Neural progenitor cell (in vitro differentiated cells): ENCODE results near the gene THSD1. TPM values are rescaled to one million over a fixed set of nuclear protein-coding genes. Genes with fewer than 3 reads are reported as not detected.

Experiments used
- DNase-seq: peaks from one replicate; pipeline ENCODE4 v3.0.0-alpha.2; 2016; ENCODE audit warnings: low spot score
- H2AFZ ChIP-seq: fragments of 200-600 bp; sonication (generic); replicated peaks from 2 replicates; pipeline ENCODE4 v1.6.1; 2016; ENCODE audit warnings: antibody characterized with exemption
- H3F3A ChIP-seq: fragments of 200-600 bp; sonication (generic); 2 replicates; pipeline ENCODE4 v1.6.1; 2016; ENCODE audit warnings: antibody characterized with exemption, low read depth
- H3K27ac ChIP-seq: fragments of 200-600 bp; sonication (generic); 2 replicates; pipeline ENCODE4 v1.5.1; 2016; ENCODE audit warnings: mild to moderate bottlenecking
- H3K27me3 ChIP-seq: fragments of 200-600 bp; sonication (generic); 2 replicates; pipeline ENCODE4 v1.6.1; 2016; ENCODE audit warnings: mild to moderate bottlenecking, moderate library complexity
- H3K36me3 ChIP-seq: fragments of 200-600 bp; sonication (generic); 2 replicates; pipeline ENCODE4 v1.5.1; 2016
- H3K4me1 ChIP-seq: fragments of 200-600 bp; sonication (generic); 2 replicates; pipeline ENCODE4 v1.6.1; 2016; ENCODE audit warnings: mixed run types
- H3K4me2 ChIP-seq: fragments of 200-600 bp; sonication (generic); 2 replicates; pipeline ENCODE4 v1.6.1; 2016
- H3K4me3 ChIP-seq: fragments of 200-600 bp; sonication (generic); 2 replicates; pipeline ENCODE4 v1.5.1; 2016
- H3K79me2 ChIP-seq: fragments of 200-600 bp; sonication (generic); 2 replicates; pipeline ENCODE4 v1.6.1; 2016; ENCODE audit warnings: low read depth
- H3K9ac ChIP-seq: fragments of 200-600 bp; sonication (generic); 2 replicates; pipeline ENCODE4 v1.6.1; 2016
- H3K9me3 ChIP-seq: fragments of 200-600 bp; sonication (generic); 2 replicates; pipeline ENCODE4 v1.5.1; 2016; ENCODE audit warnings: low read depth
- H4K20me1 ChIP-seq: fragments of 200-600 bp; sonication (generic); 2 replicates; pipeline ENCODE4 v1.6.1; 2016; ENCODE audit warnings: low read depth
- H3K27ac Mint-ChIP-seq: 3 replicates; pipeline ENCODE4 v1.8.0; 2021; ENCODE audit warnings: mixed read lengths
- H3K27me3 Mint-ChIP-seq: 2 replicates; pipeline ENCODE4 v1.8.0; 2022; ENCODE audit warnings: low read depth, mild to moderate bottlenecking, inconsistent platforms, moderate library complexity, mixed read lengths; ENCODE audit not compliant: insufficient read depth
- H3K36me3 Mint-ChIP-seq: 3 replicates; pipeline ENCODE4 v1.8.0; 2021; ENCODE audit warnings: mixed read lengths
- H3K4me1 Mint-ChIP-seq: 3 replicates; pipeline ENCODE4 v1.8.0; 2021; ENCODE audit warnings: mixed read lengths
- H3K4me3 Mint-ChIP-seq: 3 replicates; pipeline ENCODE4 v1.8.0; 2021; ENCODE audit warnings: mild to moderate bottlenecking, moderate library complexity, mixed read lengths
- H3K9me3 Mint-ChIP-seq: 3 replicates; pipeline ENCODE4 v1.8.0; 2020; ENCODE audit warnings: mixed read lengths
- CTCF ChIP-seq: fragments of 200-600 bp; sonication (generic); IDR thresholded peaks from 2 replicates; pipeline ENCODE4 v1.5.1; 2017; ENCODE audit warnings: antibody characterized with exemption, mild to moderate bottlenecking
- EZH2 ChIP-seq: fragments of 200-600 bp; sonication (generic); IDR thresholded peaks from 2 replicates; pipeline ENCODE4 v1.6.1; 2017; ENCODE audit warnings: antibody characterized with exemption, mild to moderate bottlenecking, moderate library complexity
- EZH2phosphoT487 ChIP-seq: fragments of 200-600 bp; sonication (generic); IDR thresholded peaks from 2 replicates; pipeline ENCODE4 v1.6.1; 2017; ENCODE audit warnings: antibody characterized with exemption
- total RNA-seq: library from RNA; depleted of rRNA; stranded (reverse); fragments of >200 nt; gene quantifications from 2 replicates; pipeline ENCODE4 v1.2.3, GENCODE V29; 2015; ENCODE audit warnings: low replicate concordance

The THSD1 gene
- total RNA-seq, 1 donor from 2014 or later = 0.45 TPM

DNA sequence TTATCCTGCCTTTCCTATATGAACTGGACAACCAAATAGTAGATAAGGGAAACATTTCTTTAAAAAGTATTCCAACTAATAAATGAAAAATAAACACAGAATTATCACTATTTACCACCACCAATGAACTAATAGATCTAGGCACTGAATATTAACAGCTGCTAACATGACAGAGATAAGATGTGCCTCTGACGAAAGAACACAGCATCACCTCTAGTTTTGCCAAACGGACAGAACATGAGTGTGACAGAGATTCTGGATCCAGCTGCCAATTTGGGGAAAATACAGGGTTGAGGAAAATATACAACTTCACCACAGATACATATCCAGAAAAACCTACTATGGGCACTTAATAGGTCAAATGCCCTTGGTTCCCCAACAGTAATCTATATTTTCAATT is 26.5 kb upstream of the THSD1 start:
- no peak for DNase-seq
- H3K27me3 Mint-ChIP-seq = no peaks in the 10 kb centered on the region
- Histone ChIP-seq H3K27me3 (no peaks in the 10 kb centered on the region), H3K27ac (no peak overlapping the region), H4K20me1 (no peaks in the 10 kb centered on the region), H3K9me3 (no peaks in the 10 kb centered on the region), H3K36me3 (peaks cover 13% of the 10 kb centered on the region), H3K9ac (no peak overlapping the region), H3K79me2 (no peaks in the 10 kb centered on the region), H2AFZ (no peak overlapping the region), H3F3A (no peaks in the 10 kb centered on the region), H3K4me3 (no peak overlapping the region), H3K4me2 (no peak overlapping the region), H3K4me1 (no peaks in the 10 kb centered on the region)
- peaks cover 30% of the 10 kb centered on the region for H3K36me3 Mint-ChIP-seq
- H3K4me1 Mint-ChIP-seq = no peaks in the 10 kb centered on the region
- no peak overlapping the region for H3K4me3 Mint-ChIP-seq
- no peaks in the 10 kb centered on the region for H3K9me3 Mint-ChIP-seq
- TF ChIP-seq EZH2phosphoT487 (no peak), CTCF (no peak), EZH2 (no peak)
- H3K27ac Mint-ChIP-seq = no peak overlapping the region

DNA sequence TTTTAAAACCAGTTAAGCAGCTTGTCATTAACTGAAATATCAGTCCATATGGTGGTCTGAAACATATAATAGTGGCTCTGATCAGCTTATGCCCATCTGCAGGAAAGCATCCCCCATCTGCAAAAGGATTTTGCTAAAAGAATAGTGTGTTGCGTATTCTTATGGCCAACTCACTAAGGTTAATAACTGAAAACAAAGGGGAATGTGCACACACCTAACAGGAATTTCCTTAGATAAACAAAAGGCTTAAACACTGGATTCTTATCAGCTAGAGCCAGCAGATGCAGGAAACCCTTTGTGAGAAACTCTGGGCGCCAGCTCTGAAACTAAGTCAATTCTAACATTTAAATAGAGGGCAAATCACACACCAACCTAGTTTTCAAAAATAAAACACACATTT is 22.3 kb upstream of the THSD1 start:
- no peak overlapping the region for H3K4me3 ChIP-seq
- no peaks in the 10 kb centered on the region for H3K9me3 Mint-ChIP-seq
- no peaks in the 10 kb centered on the region for H3K27me3 ChIP-seq
- H3K9ac ChIP-seq = no peak overlapping the region
- H2AFZ ChIP-seq = no peak overlapping the region
- no peak overlapping the region for H3K27ac ChIP-seq
- no peaks in the 10 kb centered on the region for H3K4me1 Mint-ChIP-seq
- peaks cover 29% of the 10 kb centered on the region for H3K36me3 Mint-ChIP-seq
- peaks cover 16% of the 10 kb centered on the region for H3K36me3 ChIP-seq
- H3K4me1 ChIP-seq = no peaks in the 10 kb centered on the region
- peaks cover 2% of the 10 kb centered on the region for H3K27me3 Mint-ChIP-seq
- no peaks in the 10 kb centered on the region for H3K79me2 ChIP-seq
- no peak overlapping the region for H3K4me2 ChIP-seq
- H3F3A ChIP-seq = no peaks in the 10 kb centered on the region
- no peak for TF ChIP-seq EZH2
- TF ChIP-seq EZH2phosphoT487 = no peak
- no peak for TF ChIP-seq CTCF
- no peak overlapping the region for H3K4me3 Mint-ChIP-seq
- no peaks in the 10 kb centered on the region for H4K20me1 ChIP-seq
- no peak overlapping the region for H3K27ac Mint-ChIP-seq
- H3K9me3 ChIP-seq = no peaks in the 10 kb centered on the region
- DNase-seq = no peak

- no peak for TF ChIP-seq EZH2phosphoT487
- no peak for TF ChIP-seq CTCF
- TF ChIP-seq EZH2 = no peak
- Mint-ChIP-seq H3K4me3 (no peak overlapping the region), H3K4me1 (no peaks in the 10 kb centered on the region), H3K9me3 (no peaks in the 10 kb centered on the region), H3K27ac (no peak overlapping the region), H3K27me3 (peaks cover 2% of the 10 kb centered on the region), H3K36me3 (peaks cover 39% of the 10 kb centered on the region)
- H3K79me2 ChIP-seq = no peaks in the 10 kb centered on the region
- H3K4me1 ChIP-seq = no peaks in the 10 kb centered on the region
- no peak overlapping the region for H3K4me2 ChIP-seq
- no peak for DNase-seq
- H4K20me1 ChIP-seq = no peaks in the 10 kb centered on the region
- no peak overlapping the region for H3K4me3 ChIP-seq
- no peaks in the 10 kb centered on the region for H3K9me3 ChIP-seq
- no peak overlapping the region for H3K27ac ChIP-seq
- H3K9ac ChIP-seq = no peak overlapping the region
- peaks cover 15% of the 10 kb centered on the region for H3K36me3 ChIP-seq
- H3K27me3 ChIP-seq = no peaks in the 10 kb centered on the region
- no peaks in the 10 kb centered on the region for H3F3A ChIP-seq
- no peak overlapping the region for H2AFZ ChIP-seq
Measured at GRCh38 chr13:52421216-52421615, 15.2 kb upstream of the THSD1 start.
